Dermis microvascular lymphatic vessel endothelial cell (primary cell): ENCODE data around the gene SEMA6A. TPM values are rescaled to one million over a fixed set of nuclear protein-coding genes. Genes with fewer than 3 reads are reported as not detected.

Experiments used
- DNase-seq, 2 donors: peaks; one replicate each; pipeline versions ENCODE4 v3.0.0 to v3.0.0-alpha.2; 2010; ENCODE audit warnings: low read depth in 2 of 2
- total RNA-seq: library from RNA; depleted of rRNA; stranded (reverse); fragments of >200 nt; gene quantifications from 2 replicates; pipeline ENCODE4 v1.2.1, GENCODE V29; 2014

The SEMA6A gene
- total RNA-seq, 1 donor from 2014 or later, result 11.8 TPM

DNA sequence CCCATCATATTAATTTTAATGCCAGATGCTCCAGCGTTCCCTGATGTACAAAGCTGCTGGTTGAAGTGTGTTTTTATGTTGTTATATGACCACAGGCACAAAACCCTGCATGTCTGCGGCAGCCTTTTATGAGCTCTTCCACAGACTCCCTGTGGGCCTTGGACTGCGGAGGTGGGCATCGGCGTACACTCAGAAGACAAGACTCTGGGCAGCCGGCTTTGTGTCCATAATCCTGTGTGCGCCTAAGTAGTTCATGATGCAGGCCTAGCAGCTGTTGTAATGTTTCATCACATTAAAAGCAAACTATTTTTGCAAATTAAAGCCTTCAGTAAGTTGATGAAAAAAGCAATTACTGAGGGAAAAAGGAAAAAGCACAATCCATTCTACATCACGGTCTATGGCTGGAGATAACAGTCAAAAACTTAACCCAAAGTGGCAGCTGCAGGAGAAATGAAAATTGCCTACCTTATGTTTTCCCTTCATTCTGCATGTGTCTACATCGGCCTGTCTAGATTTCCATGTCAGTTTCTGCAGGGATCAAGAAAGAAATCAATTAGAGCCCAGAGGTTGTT is 78.8 kb downstream of the SEMA6A start:
- DNase-seq, result no peak

GRCh38 chr5:116494784-116495450 is 79.7 kb downstream of the SEMA6A start:
- no peak for DNase-seq

DNA sequence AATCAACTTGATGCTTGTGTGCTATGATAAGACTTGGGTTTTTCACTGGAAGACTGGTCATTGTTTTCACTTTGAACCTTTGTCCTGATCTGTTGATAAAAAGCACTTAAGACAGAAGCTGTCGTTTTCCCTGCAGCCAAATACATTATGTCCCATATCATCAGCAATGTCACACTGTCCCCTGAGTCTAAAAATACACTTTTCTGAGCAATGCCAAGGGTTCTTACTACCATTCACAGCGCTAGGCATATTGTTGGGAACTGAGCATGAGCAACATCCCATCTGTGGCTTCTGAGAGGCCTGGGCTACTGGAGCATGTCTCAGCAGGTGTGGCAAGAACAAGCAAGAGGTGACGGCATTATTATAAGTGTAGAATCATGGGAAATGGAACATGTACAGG is 81.8 kb downstream of the SEMA6A start:
- DNase-seq, result no peak

DNA sequence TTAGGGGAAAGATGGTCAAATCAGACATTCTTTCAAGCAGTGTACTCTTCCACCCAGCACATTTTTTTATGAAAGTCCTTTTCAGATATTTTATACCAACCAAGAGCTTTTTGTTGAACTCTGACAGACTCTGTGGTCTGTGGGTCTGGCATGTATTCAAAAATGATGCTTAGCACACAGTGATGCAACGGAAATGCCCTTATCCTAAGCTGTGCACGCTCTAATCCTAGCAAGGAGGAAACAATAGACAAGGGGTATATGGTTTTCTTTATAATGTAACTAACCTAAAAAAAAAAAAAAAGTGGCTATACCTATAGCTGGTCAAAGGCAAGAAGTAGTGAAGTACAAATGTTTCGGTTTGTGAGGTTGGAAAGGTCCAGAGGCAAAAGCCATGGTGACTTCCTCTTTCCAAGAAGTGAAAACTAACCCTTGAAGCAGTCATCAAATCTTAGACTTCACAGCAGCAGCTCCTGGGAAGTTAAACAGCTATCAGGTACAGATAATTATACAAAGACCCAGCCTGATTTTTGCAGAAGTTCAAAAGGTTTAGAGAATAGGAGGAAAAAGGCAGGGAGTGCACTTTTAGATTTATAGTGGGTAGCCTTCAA is 82.5 kb downstream of the SEMA6A start:
- DNase-seq, result no peak

DNA sequence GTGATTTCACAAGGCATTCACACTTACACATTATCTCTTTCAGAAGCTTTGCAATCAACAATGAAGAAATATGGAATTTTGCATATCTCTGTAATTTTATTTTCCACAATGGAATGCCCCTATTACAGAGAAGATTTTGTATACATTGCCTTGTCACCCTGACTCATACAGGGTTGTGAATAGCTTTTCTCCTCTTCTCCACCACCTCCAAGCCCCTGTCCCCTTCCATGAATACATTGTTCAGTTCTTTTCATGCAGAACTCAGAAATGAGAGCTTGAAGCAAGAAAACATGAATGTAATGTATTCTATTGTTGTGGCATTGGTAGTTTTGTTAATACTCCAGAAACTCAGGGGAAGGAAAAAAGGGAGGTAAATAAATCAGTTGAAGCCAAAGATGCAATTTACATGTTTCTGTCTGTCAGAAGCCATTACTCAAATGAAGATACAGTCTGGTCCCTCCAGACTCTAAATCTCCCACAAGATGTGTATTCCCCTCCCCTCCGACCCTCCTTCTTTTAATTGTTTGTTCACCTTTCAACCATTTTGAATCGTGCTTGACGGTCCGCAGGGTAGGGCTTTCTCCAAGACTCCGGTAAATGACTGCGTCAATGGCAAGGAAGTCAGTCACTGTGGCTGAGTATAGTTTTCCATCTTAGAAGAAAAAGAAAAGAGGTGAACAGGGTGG is 86.1 kb downstream of the SEMA6A start:
- DNase-seq, result no peak

DNA sequence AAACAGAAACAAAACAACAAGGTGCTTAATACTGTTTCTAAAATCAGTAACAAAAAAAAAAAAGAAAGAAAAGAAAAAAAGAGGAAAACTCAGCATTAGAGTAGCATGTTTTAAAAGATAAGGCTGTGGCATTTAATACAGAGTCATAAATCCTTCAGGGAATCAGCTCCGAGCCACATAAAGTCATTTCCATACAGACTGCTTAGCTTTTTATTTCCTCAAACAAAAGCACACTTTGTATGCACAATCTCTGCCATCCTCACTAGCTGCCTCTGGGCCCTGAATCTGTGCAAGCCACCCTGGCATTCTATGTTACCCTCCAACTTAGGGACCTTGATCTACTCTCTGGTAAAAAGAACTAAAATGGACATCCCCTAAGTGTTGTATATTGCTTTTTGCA is 87.6 kb downstream of the SEMA6A start:
- no peak for DNase-seq

DNA sequence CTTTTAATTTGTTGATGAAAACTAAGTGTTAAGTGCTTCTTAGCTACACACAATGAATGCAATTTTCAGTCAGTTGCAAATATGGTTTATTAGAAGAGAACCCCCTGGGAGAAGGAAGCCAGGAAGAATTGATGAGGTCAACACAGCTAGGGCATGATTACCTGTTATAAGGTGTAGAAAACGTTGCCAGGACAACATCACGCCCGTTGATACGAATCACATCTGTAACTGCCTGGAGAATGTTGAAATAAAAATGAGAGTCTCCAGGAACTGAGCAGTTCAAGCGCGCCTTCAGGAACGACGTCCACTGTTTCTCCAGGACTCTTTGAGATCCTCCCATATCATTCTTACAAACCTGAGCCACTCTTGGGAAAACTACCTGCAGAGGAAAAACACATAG is 88.0 kb downstream of the SEMA6A start:
- no peak for DNase-seq

DNA sequence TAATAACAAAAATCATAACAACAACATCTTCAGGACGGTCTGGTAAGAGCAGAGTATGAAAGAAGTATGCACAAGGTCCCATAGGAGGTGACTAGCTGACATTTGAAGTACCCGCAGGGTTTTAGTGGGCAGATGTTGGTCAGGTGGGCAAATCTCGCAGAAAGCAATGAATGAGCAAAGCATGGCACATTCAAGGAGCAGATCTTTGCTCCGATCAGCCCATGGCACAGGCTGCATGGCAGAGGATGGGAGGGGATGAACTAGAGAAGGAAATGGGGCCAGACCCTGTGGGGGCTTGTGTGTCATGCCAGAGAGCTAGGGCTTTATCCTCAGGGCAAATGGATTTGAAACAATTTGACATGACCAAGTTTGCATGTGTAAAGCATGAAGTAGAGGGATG is 90.0 kb downstream of the SEMA6A start:
- no peak for DNase-seq

DNA sequence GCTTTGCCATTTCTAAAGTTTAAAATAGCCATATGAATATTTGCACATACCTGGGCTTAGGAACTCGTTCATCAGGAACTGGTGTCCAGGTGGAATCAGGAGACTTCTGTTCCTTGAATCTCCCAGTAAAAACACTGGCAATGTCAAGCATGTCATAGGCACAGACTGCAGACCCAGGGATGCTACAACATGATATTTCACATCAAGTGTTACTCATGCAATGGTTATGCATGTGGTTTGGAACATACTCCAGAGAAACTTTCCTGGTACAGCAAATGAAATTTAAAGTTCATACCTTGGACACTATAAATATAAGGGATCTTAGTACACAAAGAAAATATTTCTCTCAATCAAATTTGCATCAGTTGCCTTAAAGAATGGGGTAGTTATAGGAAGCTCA is 92.2 kb downstream of the SEMA6A start:
- no peak for DNase-seq

- DNase-seq, result no peak
These were observed 93.6 kb downstream of the SEMA6A start for GRCh38 chr5:116480894-116481510.

DNA sequence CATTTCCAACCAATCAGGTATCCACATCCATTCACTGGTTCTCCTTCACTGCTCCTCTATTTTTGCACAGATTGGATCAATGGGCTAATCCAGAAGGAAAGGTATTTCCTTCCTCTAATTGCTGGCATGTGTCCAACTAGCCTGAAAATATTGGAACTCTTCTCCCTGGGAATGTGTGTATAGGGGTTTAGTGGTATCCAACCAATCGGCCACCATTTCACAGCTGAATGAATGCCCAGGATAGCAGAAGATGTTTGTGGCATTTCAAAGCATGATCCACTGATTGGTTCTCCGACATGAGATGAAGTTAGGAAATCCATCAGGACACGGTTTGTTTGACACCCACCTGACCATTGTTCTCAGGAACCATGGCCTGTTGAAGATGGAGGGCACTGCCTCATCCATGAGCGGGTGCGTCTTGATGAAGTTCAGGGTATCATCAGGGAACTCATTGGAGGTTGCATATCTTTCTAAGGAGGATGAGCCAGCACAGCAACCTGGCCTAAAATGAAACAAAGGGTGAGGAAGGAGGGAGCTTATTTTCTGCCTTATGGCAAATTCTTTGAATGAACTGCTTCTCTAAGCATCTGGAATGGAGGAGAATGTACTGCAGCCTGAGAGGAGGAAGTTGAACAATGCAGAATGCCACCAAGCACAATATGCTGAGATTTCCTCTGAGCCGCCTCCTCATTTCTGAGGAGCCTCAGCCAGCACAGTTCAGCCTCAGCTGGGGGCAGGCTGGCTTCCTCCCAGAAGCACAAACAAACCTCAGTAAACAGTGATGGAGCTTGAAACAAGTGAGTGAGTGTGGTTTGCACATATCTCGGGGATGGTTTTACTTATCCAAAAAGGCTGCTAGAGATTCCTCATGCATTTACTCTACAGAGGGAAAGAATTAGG is 94.6 kb downstream of the SEMA6A start:
- no peak for DNase-seq

DNA sequence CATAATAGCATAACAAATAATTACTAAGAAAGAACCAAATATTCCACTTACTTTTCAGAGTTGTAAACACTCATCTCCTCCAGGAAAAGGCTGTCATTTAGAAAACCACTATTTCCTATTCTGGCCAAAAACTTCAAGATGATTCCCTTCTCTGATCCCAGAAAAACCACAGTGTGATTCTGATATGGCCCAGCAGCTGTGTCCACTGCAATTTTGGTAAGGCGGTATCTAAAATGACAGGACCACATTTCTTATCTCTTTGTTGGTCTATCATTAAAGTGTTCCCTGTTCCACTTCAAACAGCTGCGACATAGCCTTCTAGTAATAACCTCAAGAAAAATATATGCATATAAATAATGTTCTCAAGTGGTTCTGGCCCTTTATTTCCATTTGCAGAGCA is 96.1 kb downstream of the SEMA6A start:
- no peak for DNase-seq

GRCh38 chr5:116476897-116477537 is 97.6 kb downstream of the SEMA6A start:
- peak in 1 of 2 donors; percentile 29 for DNase-seq

GRCh38 chr5:116475338-116475737 is 99.3 kb downstream of the SEMA6A start:
- DNase-seq, result no peak

- DNase-seq, result no peak
These were observed 100.9 kb downstream of the SEMA6A start for GRCh38 chr5:116473706-116474105.

- no peak for DNase-seq
These were observed 102.3 kb downstream of the SEMA6A start for GRCh38 chr5:116472274-116472673.

DNA sequence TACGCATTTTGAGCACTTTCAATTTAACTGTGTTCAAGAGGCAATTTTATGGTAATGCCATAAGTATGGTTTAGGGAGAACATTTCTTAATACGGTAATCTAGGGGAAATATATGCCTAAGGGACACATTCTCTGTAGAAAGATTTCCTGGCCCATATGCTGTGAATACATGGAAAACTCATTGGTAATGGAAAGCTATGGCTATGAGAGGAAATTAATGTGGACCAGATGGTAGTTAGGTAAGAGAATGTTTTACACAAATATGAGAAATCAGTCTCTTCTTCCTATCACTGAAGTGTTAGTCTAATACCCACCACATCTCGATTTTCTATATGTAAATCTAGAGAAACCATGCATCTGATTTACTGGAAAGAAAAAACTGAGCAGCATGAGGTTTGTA is 105.0 kb downstream of the SEMA6A start:
- no peak for DNase-seq

GRCh38 chr5:116468583-116468982 is 106.0 kb downstream of the SEMA6A start:
- DNase-seq, result no peak

DNA sequence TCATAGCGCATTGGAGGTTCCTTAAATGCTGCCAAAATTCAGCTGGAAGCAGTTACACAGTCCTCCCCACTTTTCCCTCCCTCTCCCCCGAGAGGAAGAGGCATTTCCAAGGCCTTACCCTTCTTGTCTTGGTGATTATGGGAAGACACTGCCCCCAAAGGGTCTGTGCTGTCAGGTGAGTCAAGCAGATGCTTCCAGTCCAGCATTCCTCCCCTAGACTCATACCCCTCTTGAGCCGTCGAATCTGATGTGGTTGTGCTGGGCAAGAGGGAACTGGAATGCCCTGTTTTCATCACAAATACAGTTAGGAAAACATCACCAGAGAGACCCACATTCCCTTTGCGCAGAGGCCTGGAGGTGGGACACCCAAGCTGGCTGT is 107.2 kb downstream of the SEMA6A start:
- no peak for DNase-seq

DNA sequence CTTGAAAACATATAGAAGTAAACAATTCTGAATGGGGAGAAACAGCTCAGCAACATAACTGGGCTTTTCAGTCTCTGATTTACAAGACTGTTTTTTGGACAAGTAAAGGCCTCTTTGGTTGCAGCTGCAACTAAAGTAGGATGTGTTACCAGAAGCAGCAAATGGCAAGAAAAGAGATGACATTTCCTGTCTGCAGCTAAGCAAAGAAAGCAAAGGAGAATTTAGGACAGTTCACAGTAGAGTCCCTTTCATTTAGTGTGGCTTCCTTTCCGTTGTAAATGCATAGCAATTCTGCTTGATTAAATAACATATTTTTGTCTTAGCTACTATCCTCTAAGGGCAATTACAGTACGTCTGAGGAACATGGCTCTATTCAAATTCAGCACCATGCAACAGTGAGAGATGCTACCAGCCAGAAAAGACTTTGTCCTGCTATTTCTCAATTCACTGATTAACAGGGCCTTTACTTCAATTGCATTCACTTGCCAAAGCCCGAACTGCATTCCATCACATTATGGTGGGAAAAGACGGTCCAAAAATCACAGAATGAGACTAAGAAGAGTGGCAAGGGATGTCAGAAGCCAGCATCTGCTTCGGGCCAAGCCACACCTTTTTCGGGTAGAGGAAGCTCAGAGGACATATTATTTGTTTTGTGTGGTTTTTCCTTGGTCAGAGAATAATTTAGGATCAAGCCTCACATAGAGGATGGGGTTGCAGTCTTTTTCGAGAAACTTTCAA is 107.7 kb downstream of the SEMA6A start:
- DNase-seq, result no peak
